ENCODE measurements around the gene POU6F2.
"Not testable (repeated sequence)": the region's sequence is repeated elsewhere in the genome, so short reads cannot be mapped to it uniquely, and the experiment has no call there.

Gene POU6F2

GRCh38 chr7:39161903-39162302 lies 184.2 kb downstream of the POU6F2 start:
- TF ChIP-seq JUND (IDR thresholded peaks at IDR 0.05; ENCODE audit: low read depth), result no peak
- in situ Hi-C loops (cut with HindIII; ENCODE audit: low pct_unique_long_range_greater_than_20kb, low sequenced_read_pairs), result no loop called here
- DNase-seq (ENCODE audit: low read depth in 1 of 2, low spot score in 1 of 2), result no peak

GRCh38 chr7:39164887-39165286 lies 187.2 kb downstream of the POU6F2 start:
- DNase-seq (ENCODE audit: low read depth in 1 of 2, low spot score in 1 of 2), result no peak
- no peak for TF ChIP-seq JUND (IDR thresholded peaks at IDR 0.05; ENCODE audit: low read depth)
- in situ Hi-C loops (cut with HindIII; ENCODE audit: low pct_unique_long_range_greater_than_20kb, low sequenced_read_pairs), result no loop called here

- no peak for DNase-seq (ENCODE audit: low read depth in 1 of 2, low spot score in 1 of 2)
- in situ Hi-C loops (cut with HindIII; ENCODE audit: low pct_unique_long_range_greater_than_20kb, low sequenced_read_pairs), result no loop called here
- no peak for TF ChIP-seq JUND (IDR thresholded peaks at IDR 0.05; ENCODE audit: low read depth)
Measured at GRCh38 chr7:39168403-39169098, 190.8 kb downstream of the POU6F2 start.

GRCh38 chr7:39172137-39172536 lies 194.4 kb downstream of the POU6F2 start:
- in situ Hi-C loops (cut with HindIII; ENCODE audit: low pct_unique_long_range_greater_than_20kb, low sequenced_read_pairs), result no loop called here
- peak; percentile 42; the same call in 1 of the 2 replicates for TF ChIP-seq JUND (IDR thresholded peaks at IDR 0.05; ENCODE audit: low read depth)

GRCh38 chr7:39181398-39181797 lies 203.7 kb downstream of the POU6F2 start:
- no peak for TF ChIP-seq JUND (IDR thresholded peaks at IDR 0.05; ENCODE audit: low read depth)

More at GRCh38 chr7:39172137-39172536, 194.4 kb downstream of the POU6F2 start:
- DNase-seq (ENCODE audit: low read depth in 1 of 2, low spot score in 1 of 2), result peak in 1 of 2 experiments; percentile 50

GRCh38 chr7:39183796-39184195 lies 206.1 kb downstream of the POU6F2 start:
- TF ChIP-seq JUND (IDR thresholded peaks at IDR 0.05; ENCODE audit: low read depth), result no peak
- in situ Hi-C loops (cut with HindIII; ENCODE audit: low pct_unique_long_range_greater_than_20kb, low sequenced_read_pairs), result no loop called here
- no peak for DNase-seq (ENCODE audit: low read depth in 1 of 2, low spot score in 1 of 2)

More at GRCh38 chr7:39181398-39181797, 203.7 kb downstream of the POU6F2 start:
- DNase-seq (ENCODE audit: low read depth in 1 of 2, low spot score in 1 of 2), result no peak
- in situ Hi-C loops (cut with HindIII; ENCODE audit: low pct_unique_long_range_greater_than_20kb, low sequenced_read_pairs), result no loop called here

GRCh38 chr7:39184391-39184790 lies 206.7 kb downstream of the POU6F2 start:
- DNase-seq (ENCODE audit: low read depth in 1 of 2, low spot score in 1 of 2), result peak in 1 of 2 experiments; percentile 57
- in situ Hi-C loops (cut with HindIII; ENCODE audit: low pct_unique_long_range_greater_than_20kb, low sequenced_read_pairs), result no loop called here
- no peak for TF ChIP-seq JUND (IDR thresholded peaks at IDR 0.05; ENCODE audit: low read depth)

GRCh38 chr7:39186131-39186530 lies 208.4 kb downstream of the POU6F2 start:
- no peak for DNase-seq (ENCODE audit: low read depth in 1 of 2, low spot score in 1 of 2)
- in situ Hi-C loops (cut with HindIII; ENCODE audit: low pct_unique_long_range_greater_than_20kb, low sequenced_read_pairs), result no loop called here
- TF ChIP-seq JUND (IDR thresholded peaks at IDR 0.05; ENCODE audit: low read depth), result no peak

- TF ChIP-seq JUND (IDR thresholded peaks at IDR 0.05; ENCODE audit: low read depth), result no peak
- DNase-seq (ENCODE audit: low read depth in 1 of 2, low spot score in 1 of 2), result no peak
- in situ Hi-C loops (cut with HindIII; ENCODE audit: low pct_unique_long_range_greater_than_20kb, low sequenced_read_pairs), result no loop called here
Measured at GRCh38 chr7:39186671-39187070, 209.0 kb downstream of the POU6F2 start.

GRCh38 chr7:39187130-39187529 lies 209.4 kb downstream of the POU6F2 start:
- TF ChIP-seq JUND (IDR thresholded peaks at IDR 0.05; ENCODE audit: low read depth), result no peak
- no peak for DNase-seq (ENCODE audit: low read depth in 1 of 2, low spot score in 1 of 2)
- in situ Hi-C loops (cut with HindIII; ENCODE audit: low pct_unique_long_range_greater_than_20kb, low sequenced_read_pairs), result no loop called here

- in situ Hi-C loops (cut with HindIII; ENCODE audit: low pct_unique_long_range_greater_than_20kb, low sequenced_read_pairs), result no loop called here
- DNase-seq (ENCODE audit: low read depth in 1 of 2, low spot score in 1 of 2), result no peak
- no peak for TF ChIP-seq JUND (IDR thresholded peaks at IDR 0.05; ENCODE audit: low read depth)
Measured at GRCh38 chr7:39192476-39192875, 214.8 kb downstream of the POU6F2 start.

- DNase-seq (ENCODE audit: low read depth in 1 of 2, low spot score in 1 of 2); in situ Hi-C loops (cut with HindIII; ENCODE audit: low pct_unique_long_range_greater_than_20kb, low sequenced_read_pairs): not testable (repeated sequence)
Measured at GRCh38 chr7:39194388-39194787, 216.7 kb downstream of the POU6F2 start.

GRCh38 chr7:39195967-39196366 lies 218.3 kb downstream of the POU6F2 start:
- no peak for TF ChIP-seq JUND (IDR thresholded peaks at IDR 0.05; ENCODE audit: low read depth)
- no peak for DNase-seq (ENCODE audit: low read depth in 1 of 2, low spot score in 1 of 2)
- in situ Hi-C loops (cut with HindIII; ENCODE audit: low pct_unique_long_range_greater_than_20kb, low sequenced_read_pairs), result no loop called here

GRCh38 chr7:39197831-39198230 lies 220.1 kb downstream of the POU6F2 start:
- in situ Hi-C loops (cut with HindIII; ENCODE audit: low pct_unique_long_range_greater_than_20kb, low sequenced_read_pairs), result no loop called here
- peak in 1 of 2 experiments; percentile 15 for DNase-seq (ENCODE audit: low read depth in 1 of 2, low spot score in 1 of 2)

More at GRCh38 chr7:39197831-39198230, 220.1 kb downstream of the POU6F2 start:
- no peak for TF ChIP-seq JUND (IDR thresholded peaks at IDR 0.05; ENCODE audit: low read depth)

Measured in T47D (cell line).